KMS-11 (cell line): Measurements from ENCODE around the gene EVC2.
A peak's percentile ranks its signal among the peaks of the same experiment; 100 is the strongest.

Experiments
- H2AFZ ChIP-seq: fragments of 200-600 bp; sonication (generic); 2 replicates; pipeline ENCODE4 v1.6.1; 2016; ENCODE audit warnings: antibody characterized with exemption, mixed run types, low read depth
- H3K27ac ChIP-seq: fragments of 200-600 bp; sonication (generic); 2 replicates; pipeline ENCODE4 v1.6.1; 2016; ENCODE audit warnings: mild to moderate bottlenecking, mixed run types
- H3K27me3 ChIP-seq: fragments of 200-600 bp; sonication (generic); 2 replicates; pipeline ENCODE4 v1.6.1; 2017; ENCODE audit warnings: mild to moderate bottlenecking, low read depth, mixed run types, moderate library complexity; ENCODE audit not compliant: insufficient read depth
- H3K36me3 ChIP-seq: fragments of 200-600 bp; sonication (generic); 2 replicates; pipeline ENCODE4 v1.6.1; 2017; ENCODE audit warnings: mild to moderate bottlenecking, mixed run types; ENCODE audit not compliant: insufficient read depth
- H3K4me1 ChIP-seq: fragments of 200-600 bp; sonication (generic); 2 replicates; pipeline ENCODE4 v1.6.1; 2016; ENCODE audit warnings: mild to moderate bottlenecking, low read depth, mixed run types; ENCODE audit not compliant: poor library complexity, severe bottlenecking
- H3K4me2 ChIP-seq: fragments of 200-600 bp; sonication (generic); 2 replicates; pipeline ENCODE4 v1.7.0; 2016; ENCODE audit warnings: mild to moderate bottlenecking, mixed run types
- H3K4me3 ChIP-seq: fragments of 200-600 bp; sonication (generic); IDR thresholded peaks from 2 replicates; pipeline ENCODE4 v1.6.1; 2017; ENCODE audit warnings: low read depth, low read length, mixed read lengths; ENCODE audit not compliant: insufficient read depth
- H3K79me2 ChIP-seq: fragments of 200-600 bp; sonication (generic); 2 replicates; pipeline ENCODE4 v1.6.1; 2016; ENCODE audit warnings: low read depth, mixed run types; ENCODE audit not compliant: insufficient read depth
- H3K9ac ChIP-seq: fragments of 200-600 bp; sonication (generic); 2 replicates; pipeline ENCODE4 v1.6.1; 2016; ENCODE audit warnings: mild to moderate bottlenecking, mixed run types
- H4K20me1 ChIP-seq: fragments of 200-600 bp; sonication (generic); 2 replicates; pipeline ENCODE4 v1.6.1; 2016; ENCODE audit warnings: mild to moderate bottlenecking, mixed run types; ENCODE audit not compliant: insufficient read depth
- CTCF ChIP-seq: fragments of 200-600 bp; sonication (generic); conservative IDR thresholded peaks from 2 replicates; pipeline ENCODE4 v1.6.1; 2017; ENCODE audit warnings: low read depth, mild to moderate bottlenecking, antibody characterized with exemption, low read length, moderate library complexity, mixed read lengths

EVC2 gene

GRCh38 chr4:5713861-5714260 lies 5.5 kb upstream of the EVC2 start:
- no peaks in the 10 kb centered on the region for H3K27me3 ChIP-seq
- peaks cover 43% of the 10 kb centered on the region for H3K79me2 ChIP-seq

GRCh38 chr4:5712931-5713330 lies 4.6 kb upstream of the EVC2 start:
- no peaks in the 10 kb centered on the region for H3K36me3 ChIP-seq
- peaks cover 58% of the 10 kb centered on the region for H3K4me1 ChIP-seq
- peak overlapping the region; percentile 94 for H3K27ac ChIP-seq
- peak overlapping the region; percentile 66; the same call in 1 of the 2 replicates for H3K9ac ChIP-seq
- H3K4me3 ChIP-seq = no peak overlapping the region
- no peaks in the 10 kb centered on the region for H3K27me3 ChIP-seq
- H4K20me1 ChIP-seq = no peaks in the 10 kb centered on the region
- H3K4me2 ChIP-seq = peak overlapping the region; percentile 68; the same call in 1 of the 2 replicates
- H2AFZ ChIP-seq = no peak overlapping the region; the same call in 1 of the 2 replicates
- H3K79me2 ChIP-seq = peaks cover 35% of the 10 kb centered on the region
- no peak for TF ChIP-seq CTCF

More at GRCh38 chr4:5713861-5714260, 5.5 kb upstream of the EVC2 start:
- H3K9ac ChIP-seq = peak overlapping the region; percentile 66; the same call in 1 of the 2 replicates
- H3K27ac ChIP-seq = peak overlapping the region; percentile 94; the same call in 1 of the 2 replicates
- TF ChIP-seq CTCF = no peak
- H2AFZ ChIP-seq = no peak overlapping the region
- no peaks in the 10 kb centered on the region for H4K20me1 ChIP-seq
- no peak overlapping the region for H3K4me3 ChIP-seq
- peak overlapping the region; percentile 68; the same call in 1 of the 2 replicates for H3K4me2 ChIP-seq
- H3K4me1 ChIP-seq = peaks cover 54% of the 10 kb centered on the region
- no peaks in the 10 kb centered on the region for H3K36me3 ChIP-seq

- H3K9ac ChIP-seq = peak overlapping the region; percentile 66; the same call in 1 of the 2 replicates
- peak overlapping the region; percentile 68 for H3K4me2 ChIP-seq
- no peaks in the 10 kb centered on the region for H4K20me1 ChIP-seq
- no peaks in the 10 kb centered on the region for H3K27me3 ChIP-seq
- H2AFZ ChIP-seq = no peak overlapping the region; the same call in 1 of the 2 replicates
- no peak for TF ChIP-seq CTCF
- no peak overlapping the region for H3K4me3 ChIP-seq
- H3K36me3 ChIP-seq = no peaks in the 10 kb centered on the region
- H3K4me1 ChIP-seq = peaks cover 58% of the 10 kb centered on the region
- H3K79me2 ChIP-seq = peaks cover 35% of the 10 kb centered on the region
- H3K27ac ChIP-seq = peak overlapping the region; percentile 94
Observed at GRCh38 chr4:5712517-5712916, 4.2 kb upstream of the EVC2 start.

- Histone ChIP-seq H3K4me2 (peak overlapping the region; percentile 64), H3K4me1 (peaks cover 66% of the 10 kb centered on the region), H3K27me3 (no peaks in the 10 kb centered on the region), H3K27ac (peak overlapping the region; percentile 94), H3K36me3 (no peaks in the 10 kb centered on the region), H4K20me1 (no peaks in the 10 kb centered on the region), H3K79me2 (peaks cover 27% of the 10 kb centered on the region), H3K4me3 (no peak overlapping the region), H3K9ac (peak overlapping the region; percentile 66), H2AFZ (no peak overlapping the region)
- TF ChIP-seq CTCF = no peak
Observed at GRCh38 chr4:5711479-5712184, 3.3 kb upstream of the EVC2 start.
